Measurements from ENCODE around the gene AGTR1.

AGTR1 gene

GRCh38 chr3:148697306-148698189 lies at the start of gene AGTR1:
TSS of gene AGTR1 (plus strand) at chr3:148697903. CDS start at chr3:148741036, 43,133 bp downstream.
- peak in 3 of 56 donors; percentile 2 to 20 (median 3) for DNase-seq

GRCh38 chr3:148648685-148649352 lies 48.9 kb upstream of the AGTR1 start:
- DNase-seq = no peak

- no peak for DNase-seq
Measured at GRCh38 chr3:148651549-148651948, 46.2 kb upstream of the AGTR1 start.

- DNase-seq = no peak
Measured at GRCh38 chr3:148654433-148654832, 43.3 kb upstream of the AGTR1 start.

- no peak for DNase-seq
Measured at GRCh38 chr3:148657470-148657869, 40.2 kb upstream of the AGTR1 start.

- no peak for DNase-seq
Measured at GRCh38 chr3:148659512-148659911, 38.2 kb upstream of the AGTR1 start.

GRCh38 chr3:148680289-148680688 lies 17.4 kb upstream of the AGTR1 start:
- DNase-seq = no peak

- DNase-seq = no peak
Measured at GRCh38 chr3:148681080-148681479, 16.6 kb upstream of the AGTR1 start.

- no peak for DNase-seq
Measured at GRCh38 chr3:148682997-148683396, 14.7 kb upstream of the AGTR1 start.

- no peak for DNase-seq
Measured at GRCh38 chr3:148694116-148694515, 3.6 kb upstream of the AGTR1 start.

- DNase-seq = no peak
Measured at GRCh38 chr3:148698190-148698810, 597 bp downstream of the AGTR1 start.

- no peak for DNase-seq
Measured at GRCh38 chr3:148705314-148705713, 7.6 kb downstream of the AGTR1 start.

- no peak for DNase-seq
Measured at GRCh38 chr3:148707601-148708380, 10.1 kb downstream of the AGTR1 start.

- DNase-seq = no peak
Measured at GRCh38 chr3:148708409-148708808, 10.7 kb downstream of the AGTR1 start.

- no peak for DNase-seq
Measured at GRCh38 chr3:148709560-148710253, 12.0 kb downstream of the AGTR1 start.

GRCh38 chr3:148710665-148711064 lies 13.0 kb downstream of the AGTR1 start:
- DNase-seq = no peak

- no peak for DNase-seq
Measured at GRCh38 chr3:148711981-148712666, 14.4 kb downstream of the AGTR1 start.

- no peak for DNase-seq
Measured at GRCh38 chr3:148714521-148714920, 16.8 kb downstream of the AGTR1 start.

- no peak for DNase-seq
Measured at GRCh38 chr3:148716657-148717056, 19.0 kb downstream of the AGTR1 start.

GRCh38 chr3:148717885-148718561 lies 20.3 kb downstream of the AGTR1 start:
- no peak for DNase-seq

Measured in amygdala (tissue), 56 donors.